HL-60 (cell line): ENCODE measurements around the gene ADRB1.

Source experiments
- DNase-seq, 2 experiments: peaks; one replicate each; pipeline ENCODE4 v3.0.0-alpha.2; 2010 to 2020; ENCODE audit warnings: low read depth in 1 of 2, low spot score in 1 of 2
- H3K27ac ChIP-seq: fragments of 250-450 bp; sonication (Bioruptor Pico); replicated peaks from 2 replicates; pipeline ENCODE4 v1.5.1; 2020; ENCODE audit warnings: mild to moderate bottlenecking, moderate library complexity
- H3K27me3 ChIP-seq: fragments of 250-450 bp; sonication (Bioruptor Pico); 2 replicates; pipeline ENCODE4 v1.5.1; 2021; ENCODE audit warnings: mild to moderate bottlenecking, moderate library complexity; ENCODE audit not compliant: insufficient read depth, poor library complexity, severe bottlenecking
- H3K4me3 ChIP-seq: replicated peaks from 2 replicates; pipeline ENCODE4 v1.5.1; 2011; ENCODE audit warnings: mild to moderate bottlenecking, control low read depth, low read length; ENCODE audit not compliant: insufficient read depth
- GABPA ChIP-seq: IDR thresholded peaks from 2 replicates; pipeline ENCODE4 v1.6.1; 2012; ENCODE audit warnings: low read depth
- POLR2AphosphoS5 ChIP-seq: IDR thresholded peaks from 2 replicates; pipeline ENCODE4 v1.6.1; 2012; ENCODE audit warnings: low read depth
- SPI1 ChIP-seq: IDR thresholded peaks from 2 replicates; pipeline ENCODE4 v1.6.1; 2012; ENCODE audit warnings: low read depth, mild to moderate bottlenecking, borderline replicate concordance
- TF ChIP-seq, protein P1 (sequence below): IDR thresholded peaks from one replicate; pipeline ENCODE4 v1.5.1; 2011; ENCODE audit warnings: low read length, control low read depth, inconsistent platforms; ENCODE audit not compliant: insufficient read depth
- TF ChIP-seq, protein P2 (sequence below): IDR thresholded peaks from 2 replicates; pipeline ENCODE4 v1.6.1; 2012; ENCODE audit warnings: low read depth; ENCODE audit not compliant: insufficient replicate concordance

The ADRB1 gene

DNA sequence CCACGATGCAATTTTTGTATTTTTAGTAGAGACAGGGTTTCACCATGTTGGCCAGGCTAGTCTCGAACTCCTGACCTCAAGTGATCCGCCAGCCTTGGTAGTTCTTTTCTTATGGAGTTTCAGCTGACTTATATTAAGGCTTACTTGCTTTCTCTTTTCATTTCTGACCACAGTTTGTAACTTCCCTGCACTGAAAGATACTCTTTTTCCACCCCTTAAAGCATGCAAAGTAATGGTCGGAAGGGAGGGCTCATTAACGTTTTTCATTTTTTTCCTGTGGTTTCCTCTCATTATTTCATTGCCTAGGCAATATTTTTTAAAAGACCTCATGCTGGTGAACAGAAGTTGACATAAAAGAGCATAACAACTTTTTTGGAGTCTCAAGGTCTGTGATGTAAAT is 27.0 kb downstream of the ADRB1 start:
- DNase-seq: no peak

DNA sequence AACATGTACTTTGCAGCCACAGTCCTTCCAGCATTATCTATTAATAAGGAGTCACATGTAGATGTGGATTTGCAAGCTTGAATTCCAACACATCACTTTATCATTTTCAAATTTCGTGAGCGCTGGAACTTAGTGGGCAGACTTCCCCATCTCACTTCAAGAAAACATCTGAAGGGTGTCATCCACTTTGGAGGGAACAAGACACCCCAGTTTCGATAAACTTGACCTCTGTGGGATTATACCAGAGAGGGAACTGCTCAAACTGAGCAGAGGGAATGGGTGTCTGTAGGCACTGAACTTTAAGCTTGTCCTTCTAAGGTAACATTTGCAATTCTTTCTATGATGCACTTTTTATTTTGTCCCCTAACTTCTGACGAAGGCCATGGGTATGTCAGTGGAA is 27.5 kb downstream of the ADRB1 start:
- TF ChIP-seq GABPA (no peak), SPI1 (no peak), POLR2AphosphoS5 (no peak)
- TF ChIP-seq, protein P1, sequence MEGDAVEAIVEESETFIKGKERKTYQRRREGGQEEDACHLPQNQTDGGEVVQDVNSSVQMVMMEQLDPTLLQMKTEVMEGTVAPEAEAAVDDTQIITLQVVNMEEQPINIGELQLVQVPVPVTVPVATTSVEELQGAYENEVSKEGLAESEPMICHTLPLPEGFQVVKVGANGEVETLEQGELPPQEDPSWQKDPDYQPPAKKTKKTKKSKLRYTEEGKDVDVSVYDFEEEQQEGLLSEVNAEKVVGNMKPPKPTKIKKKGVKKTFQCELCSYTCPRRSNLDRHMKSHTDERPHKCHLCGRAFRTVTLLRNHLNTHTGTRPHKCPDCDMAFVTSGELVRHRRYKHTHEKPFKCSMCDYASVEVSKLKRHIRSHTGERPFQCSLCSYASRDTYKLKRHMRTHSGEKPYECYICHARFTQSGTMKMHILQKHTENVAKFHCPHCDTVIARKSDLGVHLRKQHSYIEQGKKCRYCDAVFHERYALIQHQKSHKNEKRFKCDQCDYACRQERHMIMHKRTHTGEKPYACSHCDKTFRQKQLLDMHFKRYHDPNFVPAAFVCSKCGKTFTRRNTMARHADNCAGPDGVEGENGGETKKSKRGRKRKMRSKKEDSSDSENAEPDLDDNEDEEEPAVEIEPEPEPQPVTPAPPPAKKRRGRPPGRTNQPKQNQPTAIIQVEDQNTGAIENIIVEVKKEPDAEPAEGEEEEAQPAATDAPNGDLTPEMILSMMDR: no peak
- TF ChIP-seq, protein P2, sequence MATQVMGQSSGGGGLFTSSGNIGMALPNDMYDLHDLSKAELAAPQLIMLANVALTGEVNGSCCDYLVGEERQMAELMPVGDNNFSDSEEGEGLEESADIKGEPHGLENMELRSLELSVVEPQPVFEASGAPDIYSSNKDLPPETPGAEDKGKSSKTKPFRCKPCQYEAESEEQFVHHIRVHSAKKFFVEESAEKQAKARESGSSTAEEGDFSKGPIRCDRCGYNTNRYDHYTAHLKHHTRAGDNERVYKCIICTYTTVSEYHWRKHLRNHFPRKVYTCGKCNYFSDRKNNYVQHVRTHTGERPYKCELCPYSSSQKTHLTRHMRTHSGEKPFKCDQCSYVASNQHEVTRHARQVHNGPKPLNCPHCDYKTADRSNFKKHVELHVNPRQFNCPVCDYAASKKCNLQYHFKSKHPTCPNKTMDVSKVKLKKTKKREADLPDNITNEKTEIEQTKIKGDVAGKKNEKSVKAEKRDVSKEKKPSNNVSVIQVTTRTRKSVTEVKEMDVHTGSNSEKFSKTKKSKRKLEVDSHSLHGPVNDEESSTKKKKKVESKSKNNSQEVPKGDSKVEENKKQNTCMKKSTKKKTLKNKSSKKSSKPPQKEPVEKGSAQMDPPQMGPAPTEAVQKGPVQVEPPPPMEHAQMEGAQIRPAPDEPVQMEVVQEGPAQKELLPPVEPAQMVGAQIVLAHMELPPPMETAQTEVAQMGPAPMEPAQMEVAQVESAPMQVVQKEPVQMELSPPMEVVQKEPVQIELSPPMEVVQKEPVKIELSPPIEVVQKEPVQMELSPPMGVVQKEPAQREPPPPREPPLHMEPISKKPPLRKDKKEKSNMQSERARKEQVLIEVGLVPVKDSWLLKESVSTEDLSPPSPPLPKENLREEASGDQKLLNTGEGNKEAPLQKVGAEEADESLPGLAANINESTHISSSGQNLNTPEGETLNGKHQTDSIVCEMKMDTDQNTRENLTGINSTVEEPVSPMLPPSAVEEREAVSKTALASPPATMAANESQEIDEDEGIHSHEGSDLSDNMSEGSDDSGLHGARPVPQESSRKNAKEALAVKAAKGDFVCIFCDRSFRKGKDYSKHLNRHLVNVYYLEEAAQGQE: no peak
- H3K4me3 ChIP-seq: no peak overlapping the region

More for the DNA sequence above, 27.0 kb downstream of the ADRB1 start:
- Histone ChIP-seq H3K27ac (no peak overlapping the region), H3K27me3 (no peaks in the 10 kb centered on the region), H3K4me3 (no peak overlapping the region)
- TF ChIP-seq, protein P1: no peak
- TF ChIP-seq SPI1: no peak
- TF ChIP-seq POLR2AphosphoS5: no peak
- TF ChIP-seq GABPA: no peak
- TF ChIP-seq, protein P2: no peak

DNA sequence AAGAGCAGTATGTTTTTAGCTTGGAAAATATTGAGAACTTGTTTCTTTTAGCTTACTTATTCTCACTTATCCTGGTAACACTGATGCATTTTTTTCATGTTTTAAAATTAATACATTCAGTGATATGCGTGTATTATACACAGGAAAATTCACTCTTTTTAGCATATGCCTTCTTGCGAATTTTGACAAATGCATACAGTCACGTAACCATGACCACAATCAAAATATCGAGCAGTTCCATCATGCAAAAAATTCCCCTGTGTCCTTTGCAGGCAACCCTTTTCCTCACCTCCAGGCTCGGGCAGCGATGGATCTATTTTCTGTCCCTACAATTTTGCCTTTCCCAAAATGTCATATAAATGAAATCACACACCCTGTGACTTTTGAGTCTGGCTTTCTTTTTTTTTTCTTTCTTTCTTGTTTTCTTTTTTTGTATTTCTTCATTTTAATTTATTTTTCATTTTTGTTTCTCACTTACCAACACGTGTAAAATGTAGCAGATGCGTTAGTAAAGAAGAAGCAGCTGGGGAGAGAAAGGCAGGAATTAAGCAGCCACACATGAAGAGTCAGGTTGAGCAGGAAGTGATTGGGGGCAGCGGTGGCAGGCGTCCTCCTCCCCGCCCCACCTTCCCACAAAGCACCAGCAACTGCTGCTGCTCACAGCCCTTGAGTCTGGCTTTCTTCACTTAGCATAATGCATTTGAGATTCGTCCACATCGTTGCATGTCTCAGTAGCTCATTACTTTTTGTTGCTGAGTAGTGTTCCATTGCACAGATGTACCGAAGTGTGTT is 29.9 kb downstream of the ADRB1 start:
- Histone ChIP-seq H3K4me3 (no peak overlapping the region), H3K27ac (no peak overlapping the region; the same call in 1 of the 2 replicates), H3K27me3 (no peaks in the 10 kb centered on the region)
- TF ChIP-seq GABPA: 0 out of 2 replicates have a peak, but pooled peaks have one; percentile 14
- TF ChIP-seq SPI1: no peak
- DNase-seq: peak in 1 of 2 experiments; percentile 58

More for the DNA sequence above, 27.5 kb downstream of the ADRB1 start:
- H3K27ac ChIP-seq: no peak overlapping the region
- no peak for DNase-seq
- no peaks in the 10 kb centered on the region for H3K27me3 ChIP-seq

DNA sequence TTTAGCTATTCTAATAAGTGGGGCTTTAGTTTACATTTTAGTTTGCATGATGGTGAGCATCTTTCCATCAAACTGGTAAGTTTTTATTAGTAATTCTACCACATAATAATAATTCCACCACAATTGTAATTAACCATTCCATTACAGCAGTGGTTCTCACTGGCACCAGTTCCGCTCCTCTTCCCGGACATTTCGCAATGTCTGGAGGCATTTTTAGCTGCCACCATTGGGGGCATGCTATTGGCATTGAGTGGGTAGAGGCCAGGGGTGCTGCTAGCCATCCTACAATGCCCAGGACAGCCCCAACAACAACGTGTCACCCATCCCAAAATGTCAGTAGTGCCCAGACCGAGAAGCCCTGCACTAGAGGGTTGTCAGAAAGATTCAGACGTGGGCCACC is 31.4 kb downstream of the ADRB1 start:
- no peaks in the 10 kb centered on the region for H3K27me3 ChIP-seq
- TF ChIP-seq, protein P2: no peak
- no peak for TF ChIP-seq GABPA
- TF ChIP-seq POLR2AphosphoS5: no peak
- TF ChIP-seq, protein P1: no peak
- no peak for TF ChIP-seq SPI1
- no peak overlapping the region for H3K27ac ChIP-seq
- H3K4me3 ChIP-seq: no peak overlapping the region
- no peak for DNase-seq
